LNCAP (cell line): ENCODE results near the gene INMT.

Experiments
- CTCF ChIP-seq: fragments of 450-650 bp; IDR thresholded peaks from 2 replicates; pipeline ENCODE4 v1.5.1; 2017; ENCODE audit warnings: mild to moderate bottlenecking

The INMT gene

GRCh38 chr7:30728591-30729100, 23.3 kb upstream of the INMT start:
- TF ChIP-seq CTCF, result no peak

DNA sequence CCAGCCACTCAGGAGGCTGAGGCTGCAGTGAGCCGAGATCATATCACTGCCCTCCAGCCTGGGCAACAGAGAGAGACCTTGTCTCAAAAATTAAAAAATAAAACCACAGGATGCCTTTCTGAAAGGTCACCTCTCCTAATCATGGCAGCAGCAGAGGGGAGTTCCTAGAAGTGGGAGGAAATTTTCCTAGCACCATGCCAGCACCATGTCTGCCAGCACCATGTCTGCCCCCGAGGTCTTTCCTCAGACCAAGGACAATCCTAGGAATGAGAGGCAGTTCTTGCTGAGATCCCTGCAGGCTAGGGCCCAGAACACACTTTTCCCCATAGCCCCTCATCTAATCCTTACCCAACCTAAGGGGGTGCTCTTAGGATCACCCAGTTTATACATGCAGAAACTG, 22.3 kb upstream of the INMT start:
- no peak for TF ChIP-seq CTCF

- no peak for TF ChIP-seq CTCF
Observed at GRCh38 chr7:30730097-30730496, 21.8 kb upstream of the INMT start.

GRCh38 chr7:30730996-30731395, 20.9 kb upstream of the INMT start:
- no peak for TF ChIP-seq CTCF

DNA sequence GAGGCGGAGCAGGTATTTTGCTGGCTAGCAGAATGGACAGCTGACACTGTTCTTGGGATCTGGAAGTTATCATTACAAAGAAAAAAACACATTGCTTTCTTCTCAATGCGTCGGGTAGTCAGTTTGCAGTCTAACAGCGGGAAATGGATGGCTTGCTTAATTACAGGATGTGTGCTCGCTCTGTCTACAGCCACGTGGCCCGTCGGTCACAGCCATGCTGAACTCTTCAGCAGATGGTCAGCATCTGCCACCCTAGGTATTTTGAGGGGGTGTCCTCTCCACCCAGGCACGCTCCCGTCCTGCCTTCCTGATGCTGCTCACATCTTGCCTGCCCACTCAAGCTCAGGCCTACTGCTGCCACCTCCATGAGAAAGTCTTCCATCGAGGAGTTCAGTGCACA, 20.4 kb upstream of the INMT start:
- no peak for TF ChIP-seq CTCF

DNA sequence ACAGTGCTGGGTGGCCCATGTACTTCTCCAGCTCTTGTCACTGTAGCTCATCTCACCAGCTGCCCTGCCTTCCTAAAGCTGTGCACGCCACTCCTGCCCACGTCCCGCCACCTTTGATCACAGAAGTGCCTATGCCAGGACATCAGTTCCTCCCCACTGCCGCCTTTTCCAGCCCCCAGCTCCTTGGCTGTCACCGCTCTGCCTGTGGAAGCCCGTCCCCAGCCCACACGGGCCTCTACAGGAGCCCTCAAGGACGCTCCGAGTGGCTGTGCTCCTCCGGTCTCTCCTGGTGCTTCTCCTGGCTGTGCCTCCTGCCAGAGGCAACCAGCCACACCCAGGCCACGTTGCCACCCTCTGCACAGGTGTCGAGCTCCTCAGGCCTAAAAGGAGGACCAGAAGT, 19.3 kb upstream of the INMT start:
- TF ChIP-seq CTCF, result no peak

DNA sequence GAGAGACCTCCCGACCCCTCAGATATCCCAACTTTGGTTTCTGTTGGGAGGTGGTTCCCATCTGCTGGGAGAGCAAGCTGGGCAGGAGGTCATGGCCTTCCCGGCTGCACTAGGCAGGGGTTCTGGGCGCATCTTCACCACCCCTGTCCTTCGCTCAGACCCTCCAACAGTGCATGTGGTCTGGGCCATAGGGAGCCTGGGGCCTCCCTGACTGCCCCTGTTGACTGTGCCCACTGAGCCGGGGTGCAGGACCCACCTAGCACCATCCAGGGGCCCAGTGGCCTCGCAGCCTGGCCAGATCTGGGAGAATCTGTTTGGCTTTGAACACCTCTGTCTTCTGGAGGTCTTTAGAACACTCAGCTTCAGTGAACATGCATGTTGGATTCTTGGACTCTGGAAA, 18.7 kb upstream of the INMT start:
- TF ChIP-seq CTCF, result no peak

DNA sequence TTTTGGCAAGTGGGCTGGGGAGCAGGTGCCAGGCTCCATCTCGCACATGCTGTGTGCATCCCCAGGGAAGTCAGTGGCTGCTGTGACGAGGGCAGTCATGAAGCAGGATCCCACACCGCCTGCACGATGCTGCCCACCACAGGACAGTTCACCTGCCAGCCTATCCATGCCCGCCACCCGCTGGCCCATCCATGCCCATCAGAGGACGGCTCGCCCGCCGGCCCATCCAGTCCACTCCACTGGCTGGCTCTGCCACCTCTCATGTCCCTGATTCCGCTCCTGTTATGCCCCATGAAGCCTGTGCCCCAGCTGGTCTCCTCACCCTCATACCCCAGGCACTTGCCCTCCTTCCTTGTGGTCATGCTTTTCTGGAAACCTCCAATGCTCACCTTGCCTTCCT, 18.2 kb upstream of the INMT start:
- TF ChIP-seq CTCF, result no peak
